Measurements from ENCODE around the gene ROR1.
A peak's percentile ranks its signal among the peaks of the same experiment; 100 is the strongest.

ROR1 gene

DNA sequence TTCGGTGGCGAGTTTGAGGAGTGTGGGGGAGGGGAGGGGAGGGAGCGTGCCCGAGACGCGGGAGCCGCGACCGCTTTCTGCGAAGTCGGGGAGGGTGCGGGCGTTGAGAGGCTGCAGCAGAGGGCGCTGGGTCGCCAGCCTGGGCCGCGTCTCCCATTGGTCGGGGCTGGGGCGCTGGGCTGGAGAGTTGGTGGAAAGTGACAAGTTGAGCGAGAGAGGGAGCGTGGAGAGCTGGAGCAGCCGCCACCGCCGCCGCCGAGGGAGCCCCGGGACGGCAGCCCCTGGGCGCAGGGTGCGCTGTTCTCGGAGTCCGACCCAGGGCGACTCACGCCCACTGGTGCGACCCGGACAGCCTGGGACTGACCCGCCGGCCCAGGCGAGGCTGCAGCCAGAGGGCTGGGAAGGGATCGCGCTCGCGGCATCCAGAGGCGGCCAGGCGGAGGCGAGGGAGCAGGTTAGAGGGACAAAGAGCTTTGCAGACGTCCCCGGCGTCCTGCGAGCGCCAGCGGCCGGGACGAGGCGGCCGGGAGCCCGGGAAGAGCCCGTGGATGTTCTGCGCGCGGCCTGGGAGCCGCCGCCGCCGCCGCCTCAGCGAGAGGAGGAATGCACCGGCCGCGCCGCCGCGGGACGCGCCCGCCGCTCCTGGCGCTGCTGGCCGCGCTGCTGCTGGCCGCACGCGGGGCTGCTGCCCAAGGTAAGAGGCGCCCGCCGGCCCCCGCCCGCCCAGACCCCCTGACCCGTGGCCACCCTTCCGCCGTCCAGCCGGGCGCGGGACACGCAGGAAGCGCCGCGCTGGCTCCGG is at the start of gene ROR1:
ROR1 (plus strand) TSS at position 203 of the 802 bp plus-strand sequence.
- TF ChIP-seq JUND (IDR thresholded peaks at IDR 0.05; ENCODE audit: low read depth), result no peak
- peak; percentile 70 to 86 for DNase-seq (ENCODE audit: low read depth in 1 of 2, low spot score in 1 of 2)
- in situ Hi-C loops (cut with HindIII; ENCODE audit: low pct_unique_long_range_greater_than_20kb, low sequenced_read_pairs), result no loop called here

DNA sequence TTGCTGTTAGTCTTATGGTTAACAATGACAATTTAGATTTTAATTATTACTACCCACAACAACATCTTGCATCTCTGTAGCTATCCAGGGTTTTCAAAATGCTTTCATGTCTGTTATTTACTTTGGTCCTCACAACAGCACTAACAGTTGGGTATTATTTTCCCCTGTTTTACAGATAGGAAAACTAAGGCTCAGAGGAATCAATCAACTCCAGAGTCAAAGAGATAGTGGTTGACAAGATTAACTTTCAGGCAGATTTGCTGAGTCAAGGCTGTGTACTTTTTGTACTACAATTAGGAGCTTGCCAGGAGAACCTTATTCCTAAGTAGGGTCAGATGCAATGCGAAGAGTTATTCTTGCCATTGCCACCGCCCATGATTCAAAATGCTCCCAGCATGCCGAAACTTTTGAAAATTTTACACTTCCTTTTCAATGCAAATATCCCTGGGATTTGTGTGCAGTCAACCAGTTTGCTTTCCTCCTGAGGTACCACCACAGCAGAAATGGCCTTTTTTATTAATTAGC is 49.4 kb upstream of the ROR1 start:
- in situ Hi-C loops (cut with HindIII; ENCODE audit: low pct_unique_long_range_greater_than_20kb, low sequenced_read_pairs), result no loop called here
- DNase-seq (ENCODE audit: low read depth in 1 of 2, low spot score in 1 of 2), result no peak
- no peak for TF ChIP-seq JUND (IDR thresholded peaks at IDR 0.05; ENCODE audit: low read depth)

DNA sequence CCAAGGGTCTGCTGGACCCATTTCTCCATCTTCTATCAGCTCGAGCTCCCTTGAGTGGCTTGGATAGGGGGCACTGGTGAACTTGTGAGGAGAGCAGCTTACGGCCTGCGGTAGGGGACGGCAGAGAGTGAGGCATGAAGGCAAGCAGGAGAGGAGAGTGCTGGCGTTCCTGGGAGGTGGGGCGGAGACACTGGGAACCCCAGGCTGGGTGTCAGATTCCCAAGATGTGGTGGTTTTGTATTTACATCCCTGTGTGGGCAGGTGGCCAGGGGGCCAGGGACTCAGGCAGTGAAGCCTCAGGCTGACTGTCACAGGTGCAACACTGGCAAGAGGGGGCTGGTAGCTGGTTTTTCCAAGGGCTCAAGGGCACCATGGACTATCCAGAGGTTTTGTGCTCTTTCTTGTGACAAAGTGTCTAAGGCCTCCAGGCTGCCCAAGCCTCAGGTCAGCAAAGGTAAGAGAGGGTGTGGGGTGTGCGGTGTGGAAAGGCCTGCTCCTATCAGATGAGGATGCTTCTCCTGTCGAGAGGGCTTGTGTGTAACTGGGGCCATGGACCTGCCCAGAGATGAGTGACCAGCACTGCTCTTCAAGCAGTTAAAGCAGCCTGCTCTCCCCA is 45.1 kb upstream of the ROR1 start:
- in situ Hi-C loops (cut with HindIII; ENCODE audit: low pct_unique_long_range_greater_than_20kb, low sequenced_read_pairs), result no loop called here
- TF ChIP-seq JUND (IDR thresholded peaks at IDR 0.05; ENCODE audit: low read depth), result no peak
- no peak for DNase-seq (ENCODE audit: low read depth in 1 of 2, low spot score in 1 of 2)

DNA sequence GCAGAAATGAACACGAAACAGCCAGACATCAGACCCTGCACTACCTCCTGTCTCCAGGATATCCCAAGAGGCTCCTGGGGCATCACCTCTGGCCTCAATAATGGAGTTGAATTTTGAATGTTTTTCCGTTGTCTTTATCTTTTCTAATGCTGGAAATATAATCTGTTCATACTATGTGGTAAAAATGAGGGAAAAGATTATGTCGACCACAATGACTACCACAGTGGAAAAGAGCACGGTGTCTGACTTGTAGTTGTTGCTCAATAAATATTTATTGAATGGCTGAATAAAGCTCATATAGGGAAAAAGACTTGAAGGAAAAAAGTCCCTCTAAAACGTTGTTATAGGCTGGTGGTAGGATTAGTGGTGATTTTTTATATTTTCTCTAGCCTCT is 44.6 kb upstream of the ROR1 start:
- in situ Hi-C loops (cut with HindIII; ENCODE audit: low pct_unique_long_range_greater_than_20kb, low sequenced_read_pairs), result no loop called here
- no peak for TF ChIP-seq JUND (IDR thresholded peaks at IDR 0.05; ENCODE audit: low read depth)
- DNase-seq (ENCODE audit: low read depth in 1 of 2, low spot score in 1 of 2), result no peak

DNA sequence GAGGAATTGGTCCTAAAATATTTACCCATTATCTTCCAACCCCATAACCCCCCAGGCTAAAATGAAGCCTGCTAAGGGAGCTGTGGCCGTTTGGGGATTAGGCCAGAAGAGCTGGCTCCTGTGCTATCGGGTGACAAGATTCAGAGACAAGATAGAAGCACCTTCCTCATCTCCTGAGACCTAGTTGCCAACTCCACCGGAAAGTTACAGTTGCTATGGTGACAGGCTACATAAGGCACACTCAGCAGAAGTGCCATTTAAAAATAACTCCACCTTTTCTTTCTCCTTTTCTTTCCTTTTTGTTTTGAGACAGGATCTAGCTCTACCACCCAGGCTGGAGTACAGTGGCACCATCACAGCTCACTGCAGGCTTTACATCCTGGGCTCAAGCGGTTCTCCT is 43.6 kb upstream of the ROR1 start:
- TF ChIP-seq JUND (IDR thresholded peaks at IDR 0.05; ENCODE audit: low read depth), result no peak
- in situ Hi-C loops (cut with HindIII; ENCODE audit: low pct_unique_long_range_greater_than_20kb, low sequenced_read_pairs), result no loop called here
- no peak for DNase-seq (ENCODE audit: low read depth in 1 of 2, low spot score in 1 of 2)

DNA sequence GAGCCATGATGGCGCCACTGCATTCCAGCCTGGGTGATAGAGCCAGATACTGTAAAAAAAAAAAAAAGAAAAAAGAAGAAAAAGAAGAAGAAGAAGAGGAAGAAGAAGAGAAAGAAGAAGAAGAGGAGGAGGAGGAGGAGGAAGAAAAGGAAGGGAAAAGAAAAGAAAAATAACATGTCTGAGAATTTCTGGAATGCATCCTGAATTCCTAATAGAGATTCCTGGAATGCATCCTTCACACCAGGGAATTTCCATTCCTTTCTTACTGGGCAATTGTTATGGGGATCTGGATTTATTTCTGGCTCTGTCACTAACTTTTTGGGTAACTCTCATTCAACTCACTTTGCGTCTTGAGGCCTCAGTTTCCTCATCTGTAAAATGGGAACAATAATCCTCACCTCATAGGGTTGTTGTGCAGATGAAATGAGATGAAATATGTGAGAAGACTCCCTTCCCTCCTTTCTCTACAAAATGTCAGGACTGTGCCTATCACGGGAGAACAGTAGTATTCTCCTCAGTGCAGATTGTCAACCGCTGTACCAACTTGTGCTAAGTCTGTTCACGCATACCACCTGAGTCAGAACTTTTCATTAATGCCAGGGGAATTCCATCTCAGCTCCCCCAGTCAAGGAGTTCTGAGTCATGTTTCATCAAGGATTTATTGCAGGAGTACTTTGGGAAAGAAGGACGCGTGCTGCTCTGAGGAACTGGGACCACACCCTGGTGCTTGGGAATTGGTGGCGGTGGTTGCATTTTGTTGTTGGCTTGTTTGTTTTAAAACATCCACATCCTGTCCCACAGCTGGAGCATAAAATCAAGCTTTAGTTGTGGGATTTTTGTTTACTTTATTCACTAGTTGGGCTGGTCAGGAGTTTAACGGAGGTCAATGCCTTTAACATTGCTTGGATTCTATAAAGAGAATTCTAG is 42.4 kb upstream of the ROR1 start:
- in situ Hi-C loops (cut with HindIII; ENCODE audit: low pct_unique_long_range_greater_than_20kb, low sequenced_read_pairs), result no loop called here
- TF ChIP-seq JUND (IDR thresholded peaks at IDR 0.05; ENCODE audit: low read depth), result no peak
- no peak for DNase-seq (ENCODE audit: low read depth in 1 of 2, low spot score in 1 of 2)

DNA sequence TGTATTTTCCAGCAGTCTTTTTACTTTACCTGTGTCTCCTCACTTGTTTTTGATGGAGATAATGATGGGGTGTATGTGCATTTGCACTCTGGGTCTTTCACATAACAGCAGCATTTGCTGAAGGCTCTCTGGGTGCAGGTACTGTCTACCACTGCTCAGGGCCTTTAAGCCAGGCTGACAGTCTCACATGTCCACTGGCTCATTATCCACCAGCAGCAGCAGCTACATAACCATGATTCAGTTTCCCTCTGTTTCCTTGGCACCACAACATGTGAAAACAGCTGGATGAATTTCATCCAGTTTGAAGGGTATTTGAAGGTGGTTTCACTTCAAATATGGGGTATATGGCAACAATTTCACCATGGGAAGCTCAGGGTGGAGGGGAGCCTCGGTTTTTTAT is 41.2 kb upstream of the ROR1 start:
- no peak for TF ChIP-seq JUND (IDR thresholded peaks at IDR 0.05; ENCODE audit: low read depth)
- no peak for DNase-seq (ENCODE audit: low read depth in 1 of 2, low spot score in 1 of 2)
- in situ Hi-C loops (cut with HindIII; ENCODE audit: low pct_unique_long_range_greater_than_20kb, low sequenced_read_pairs), result no loop called here

DNA sequence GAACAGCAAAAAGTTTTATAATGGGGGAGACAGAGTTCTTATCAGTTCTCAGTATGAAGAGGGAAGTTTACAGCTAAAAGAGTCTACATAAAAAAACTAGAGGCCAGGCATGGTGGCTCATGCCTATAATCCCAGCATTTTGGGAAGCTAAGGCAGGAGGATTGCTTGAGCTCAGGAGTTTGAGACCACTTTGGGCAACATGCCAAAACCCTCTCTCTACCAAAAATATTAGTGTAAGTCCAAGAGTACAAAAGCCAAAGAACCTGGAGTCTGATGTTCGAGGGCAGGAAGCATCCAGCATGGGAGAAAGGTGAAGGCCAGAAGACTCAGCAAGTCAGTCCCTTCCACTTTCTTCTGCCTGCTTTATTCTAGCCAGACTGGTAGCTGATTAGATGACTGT is 35.0 kb upstream of the ROR1 start:
- in situ Hi-C loops (cut with HindIII; ENCODE audit: low pct_unique_long_range_greater_than_20kb, low sequenced_read_pairs), result no loop called here
- DNase-seq (ENCODE audit: low read depth in 1 of 2, low spot score in 1 of 2), result no peak
- TF ChIP-seq JUND (IDR thresholded peaks at IDR 0.05; ENCODE audit: low read depth), result no peak

DNA sequence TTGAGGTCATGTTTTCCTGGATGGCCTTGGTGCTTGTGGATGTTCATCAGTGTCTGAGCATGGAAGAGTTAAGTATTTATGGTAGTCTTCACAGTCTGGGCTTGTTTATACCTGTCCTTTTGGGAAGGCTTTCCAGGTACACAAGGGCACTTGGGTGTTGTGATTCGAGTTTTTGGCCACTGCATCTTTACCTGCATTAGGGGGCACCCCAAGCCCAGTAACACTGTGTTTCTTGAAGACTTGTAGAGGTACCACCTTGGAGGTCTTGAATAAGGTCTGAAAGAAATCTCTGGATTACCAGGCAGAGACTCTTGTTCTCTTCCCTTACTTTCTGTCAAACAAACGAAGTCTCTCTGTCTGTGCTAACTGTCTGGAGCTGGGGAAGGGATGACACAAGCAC is 34.4 kb upstream of the ROR1 start:
- in situ Hi-C loops (cut with HindIII; ENCODE audit: low pct_unique_long_range_greater_than_20kb, low sequenced_read_pairs), result no loop called here
- TF ChIP-seq JUND (IDR thresholded peaks at IDR 0.05; ENCODE audit: low read depth), result no peak
- DNase-seq (ENCODE audit: low read depth in 1 of 2, low spot score in 1 of 2), result no peak

DNA sequence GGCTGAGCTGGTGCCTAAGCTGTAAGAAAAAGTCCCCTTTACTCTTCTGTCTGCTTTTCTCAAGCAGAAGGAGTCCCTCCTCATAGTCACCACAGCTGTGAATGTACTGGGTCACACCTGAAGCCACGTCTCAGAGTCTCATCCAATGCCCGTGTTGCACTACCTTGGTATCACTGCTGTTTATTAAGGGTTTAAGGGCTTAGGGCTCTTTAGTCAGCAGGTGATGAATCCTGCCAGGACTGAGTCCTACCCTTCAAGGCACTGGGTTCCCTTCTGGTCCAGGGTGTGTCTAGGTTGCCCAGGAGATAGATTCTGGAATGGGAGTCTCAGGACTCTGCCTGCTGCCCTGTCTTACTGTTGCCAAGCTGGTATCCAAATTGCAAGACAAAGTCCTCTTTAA is 33.4 kb upstream of the ROR1 start:
- no peak for TF ChIP-seq JUND (IDR thresholded peaks at IDR 0.05; ENCODE audit: low read depth)
- no peak for DNase-seq (ENCODE audit: low read depth in 1 of 2, low spot score in 1 of 2)
- in situ Hi-C loops (cut with HindIII; ENCODE audit: low pct_unique_long_range_greater_than_20kb, low sequenced_read_pairs), result no loop called here

DNA sequence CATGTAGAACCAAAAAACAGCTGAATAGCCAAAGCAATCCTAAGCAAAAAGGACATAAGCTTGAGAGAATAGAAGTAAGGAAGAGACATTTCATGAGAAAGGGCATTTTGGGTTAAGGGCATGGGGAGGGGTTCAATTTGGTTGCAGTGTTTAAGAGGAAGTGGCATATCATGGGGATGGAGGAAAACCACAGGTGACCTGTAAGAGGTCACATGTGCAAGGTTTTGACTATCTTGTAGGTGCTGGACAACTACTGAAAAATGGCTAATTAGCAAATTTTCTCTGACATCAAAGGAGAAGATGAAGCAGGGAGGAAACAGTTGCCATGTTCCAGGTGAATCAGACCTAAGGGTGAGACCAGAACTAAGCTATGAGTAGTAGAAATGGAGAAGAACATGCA is 31.3 kb upstream of the ROR1 start:
- no peak for DNase-seq (ENCODE audit: low read depth in 1 of 2, low spot score in 1 of 2)
- in situ Hi-C loops (cut with HindIII; ENCODE audit: low pct_unique_long_range_greater_than_20kb, low sequenced_read_pairs), result no loop called here
- no peak for TF ChIP-seq JUND (IDR thresholded peaks at IDR 0.05; ENCODE audit: low read depth)

DNA sequence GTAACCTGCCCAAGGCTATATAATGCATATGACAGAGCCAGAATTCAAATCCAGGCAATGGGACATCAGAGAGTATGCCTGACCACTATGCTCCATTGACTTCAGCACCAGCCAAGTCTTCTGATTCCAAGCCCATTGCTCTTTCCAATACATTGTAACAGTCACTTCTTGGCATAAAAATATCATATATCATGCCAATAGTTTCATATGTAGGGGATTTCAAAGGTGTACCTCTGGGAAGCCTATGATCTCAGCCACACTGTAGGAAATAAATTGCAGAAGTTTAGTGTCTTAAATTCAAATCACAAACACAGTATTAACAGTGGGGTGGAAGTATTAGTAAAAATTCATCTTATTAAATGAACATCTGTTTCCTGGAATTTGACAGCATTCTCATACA is 30.0 kb upstream of the ROR1 start:
- in situ Hi-C loops (cut with HindIII; ENCODE audit: low pct_unique_long_range_greater_than_20kb, low sequenced_read_pairs), result no loop called here
- no peak for DNase-seq (ENCODE audit: low read depth in 1 of 2, low spot score in 1 of 2)
- TF ChIP-seq JUND (IDR thresholded peaks at IDR 0.05; ENCODE audit: low read depth), result no peak
